Esophagus muscularis mucosa (tissue), 3 donors: Measurements from ENCODE around the gene SERPINE2.

Source experiments
- POLR2AphosphoS5 ChIP-seq, 2 donors: sonication (generic); formaldehyde crosslinking; IDR thresholded peaks; one replicate each; pipeline ENCODE4 v1.6.1; 2017; ENCODE audit warnings: antibody characterized with exemption in 2 of 2
- TF ChIP-seq, protein P1 (sequence below), 3 experiments: fragments of 200-600 bp in 2 of 3; fragments of 450-650 bp in 1 of 3; sonication (generic) in 2 of 3; IDR thresholded peaks; one replicate each; pipeline ENCODE4 v1.5.1; 2017 to 2019; ENCODE audit warnings: antibody characterized with exemption in 3 of 3, mild to moderate bottlenecking in 2 of 3, moderate library complexity in 1 of 3

DNA sequence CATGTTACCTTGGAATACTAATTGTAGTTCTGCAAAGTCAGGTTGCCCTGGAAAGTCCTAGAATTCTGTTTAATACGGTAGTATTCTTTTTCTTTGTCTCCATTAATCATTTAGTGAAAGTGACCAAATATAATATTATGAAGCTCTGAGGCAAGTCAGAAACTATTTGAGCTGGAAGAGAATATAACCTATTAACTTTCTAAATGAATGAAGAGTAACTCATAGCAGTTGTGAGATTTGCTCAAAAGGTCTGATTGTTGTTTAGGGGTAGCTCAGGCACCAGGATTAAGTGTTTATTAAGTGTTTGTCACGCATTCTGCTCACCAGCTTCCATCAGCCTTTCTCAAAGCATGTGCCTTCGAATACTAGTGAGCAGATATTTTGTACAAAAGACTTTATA, 46.7 kb upstream of the SERPINE2 start:
- TF ChIP-seq, protein P1, sequence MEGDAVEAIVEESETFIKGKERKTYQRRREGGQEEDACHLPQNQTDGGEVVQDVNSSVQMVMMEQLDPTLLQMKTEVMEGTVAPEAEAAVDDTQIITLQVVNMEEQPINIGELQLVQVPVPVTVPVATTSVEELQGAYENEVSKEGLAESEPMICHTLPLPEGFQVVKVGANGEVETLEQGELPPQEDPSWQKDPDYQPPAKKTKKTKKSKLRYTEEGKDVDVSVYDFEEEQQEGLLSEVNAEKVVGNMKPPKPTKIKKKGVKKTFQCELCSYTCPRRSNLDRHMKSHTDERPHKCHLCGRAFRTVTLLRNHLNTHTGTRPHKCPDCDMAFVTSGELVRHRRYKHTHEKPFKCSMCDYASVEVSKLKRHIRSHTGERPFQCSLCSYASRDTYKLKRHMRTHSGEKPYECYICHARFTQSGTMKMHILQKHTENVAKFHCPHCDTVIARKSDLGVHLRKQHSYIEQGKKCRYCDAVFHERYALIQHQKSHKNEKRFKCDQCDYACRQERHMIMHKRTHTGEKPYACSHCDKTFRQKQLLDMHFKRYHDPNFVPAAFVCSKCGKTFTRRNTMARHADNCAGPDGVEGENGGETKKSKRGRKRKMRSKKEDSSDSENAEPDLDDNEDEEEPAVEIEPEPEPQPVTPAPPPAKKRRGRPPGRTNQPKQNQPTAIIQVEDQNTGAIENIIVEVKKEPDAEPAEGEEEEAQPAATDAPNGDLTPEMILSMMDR (IDR thresholded peaks at IDR 0.05) = no peak
- TF ChIP-seq POLR2AphosphoS5 (IDR thresholded peaks at IDR 0.05) = no peak
